B cell (primary cell): Measurements from ENCODE around the gene EFCAB9. TPM values are rescaled to one million over a fixed set of nuclear protein-coding genes. Genes with fewer than 3 reads are reported as not detected.

Source experiments
- ATAC-seq: fragments of 200-7000 bp; cut with Tn5 transposase; one replicate; pipeline ENCODE4 v1.10.0; 2021; ENCODE audit warnings: low read depth, mild to moderate bottlenecking, moderate number of reproducible peaks, moderate library complexity
- CTCF ChIA-PET: fragments of 350-600 bp; sonication (Branson Sonifier 250); formaldehyde crosslinking; loops from one replicate; lab custom pipeline; 2021; ENCODE audit warnings: antibody characterized with exemption, inconsistent platforms; lab: Charles Lee
- POLR2A ChIA-PET: fragments of 350-600 bp; sonication (Branson Sonifier 250); formaldehyde crosslinking; loops from one replicate; lab custom pipeline; 2021; ENCODE audit warnings: antibody characterized with exemption; lab: Charles Lee
- DNase-seq: peaks from one replicate; pipeline ENCODE4 v3.0.0; 2013
- H2AFZ ChIP-seq: 2 replicates; pipeline ENCODE4 v1.6.1; 2012; ENCODE audit warnings: mild to moderate bottlenecking, low read depth, low read length; ENCODE audit not compliant: insufficient read depth, poor library complexity, severe bottlenecking
- H3K27ac ChIP-seq, 2 donors: 1 replicate in 1 of 2; 2 replicates in 1 of 2; pipeline ENCODE4 v1.5.1; 2012 to 2013; ENCODE audit warnings: low read length in 2 of 2, mild to moderate bottlenecking in 2 of 2, moderate library complexity in 1 of 2
- H3K27me3 ChIP-seq, 4 experiments: fragments of 200-600 bp in 1 of 4; sonication (generic) in 1 of 4; replicated peaks in 1 of 4; 1 replicate in 2 of 4; 2 replicates in 2 of 4; pipeline versions ENCODE4 v1.6.1 to v1.7.0; 2013 to 2016; ENCODE audit warnings: low read length in 3 of 4, mild to moderate bottlenecking in 2 of 4, mixed read lengths in 1 of 4, moderate library complexity in 1 of 4; ENCODE audit not compliant: insufficient read depth in 4 of 4, control insufficient read depth in 3 of 4; ENCODE audit errors: control extremely low read depth in 1 of 4
- H3K36me3 ChIP-seq, 2 experiments: replicated peaks in 1 of 2; 1 replicate in 1 of 2; 2 replicates in 1 of 2; pipeline versions ENCODE4 v1.6.1 to v1.7.1; 2013; ENCODE audit warnings: low read length in 1 of 2; ENCODE audit not compliant: insufficient read depth in 2 of 2, control insufficient read depth in 1 of 2; ENCODE audit errors: control extremely low read depth in 1 of 2, extremely low read depth in 1 of 2
- H3K4me1 ChIP-seq, 2 donors: fragments of 200-600 bp in 1 of 2; sonication (generic) in 1 of 2; 1 replicate in 1 of 2; 2 replicates in 1 of 2; pipeline versions ENCODE4 v1.5.1 to v1.6.1; 2013 to 2017; ENCODE audit warnings: low read length in 2 of 2; ENCODE audit not compliant: control insufficient read depth in 2 of 2, insufficient read depth in 2 of 2
- H3K4me2 ChIP-seq: replicated peaks from 2 replicates; pipeline ENCODE3; 2012; ENCODE audit warnings: mild to moderate bottlenecking, low read depth, low read length; ENCODE audit not compliant: poor library complexity, severe bottlenecking
- H3K4me3 ChIP-seq, 5 experiments: fragments of 200-600 bp in 1 of 5; sonication (generic) in 1 of 5; 1 replicate in 3 of 5; 2 replicates in 2 of 5; pipeline versions ENCODE4 v1.5.1 to v1.7.0; 2011 to 2016; ENCODE audit warnings: low read length in 4 of 5, mild to moderate bottlenecking in 4 of 5, low read depth in 2 of 5, control low read depth in 1 of 5, moderate library complexity in 1 of 5; ENCODE audit not compliant: insufficient read depth in 1 of 5; ENCODE audit errors: control extremely low read depth in 1 of 5, extremely low read depth in 1 of 5
- H3K79me2 ChIP-seq: fragments of 200-600 bp; sonication (generic); one replicate; pipeline ENCODE4 v1.6.0; 2016; ENCODE audit warnings: low read length; ENCODE audit not compliant: control insufficient read depth, insufficient read depth
- H3K9ac ChIP-seq: fragments of 200-600 bp; sonication (generic); 2 replicates; pipeline ENCODE4 v1.6.1; 2017; ENCODE audit warnings: mild to moderate bottlenecking, low read length, moderate library complexity
- H3K9me3 ChIP-seq, 3 donors: one replicate each; pipeline versions ENCODE4 v1.6.1 to v1.7.1; 2013; ENCODE audit warnings: low read length in 2 of 3; ENCODE audit not compliant: control insufficient read depth in 2 of 3, insufficient read depth in 1 of 3; ENCODE audit errors: control extremely low read depth in 1 of 3
- H4K20me1 ChIP-seq: 2 replicates; pipeline ENCODE4 v1.6.0; 2012; ENCODE audit warnings: mild to moderate bottlenecking, low read length; ENCODE audit not compliant: insufficient read depth, control insufficient read depth, poor library complexity, severe bottlenecking
- H3K27ac Mint-ChIP-seq: one replicate; pipeline ENCODE4 v1.8.0; 2021; ENCODE audit warnings: mixed read lengths
- H3K27me3 Mint-ChIP-seq: one replicate; pipeline ENCODE4 v1.8.0; 2021; ENCODE audit warnings: mixed read lengths
- H3K4me1 Mint-ChIP-seq: one replicate; pipeline ENCODE4 v1.8.0; 2021; ENCODE audit warnings: mixed read lengths
- H3K4me3 Mint-ChIP-seq: one replicate; pipeline ENCODE4 v1.8.0; 2021; ENCODE audit warnings: mixed read lengths
- H3K9me3 Mint-ChIP-seq: one replicate; pipeline ENCODE4 v1.8.0; 2022; ENCODE audit warnings: mixed read lengths; ENCODE audit not compliant: insufficient read depth
- EZH2 ChIP-seq: IDR thresholded peaks from 2 replicates; pipeline ENCODE4 v1.6.1; 2012; ENCODE audit warnings: borderline replicate concordance, low read depth, mild to moderate bottlenecking, moderate library complexity, low read length; ENCODE audit not compliant: insufficient read depth, poor library complexity, severe bottlenecking
- WGBS: methylation state at CpG from one replicate; pipeline ENCODE4 v1.1.5; 2013; ENCODE audit warnings: missing lambda C conversion rate; ENCODE audit not compliant: insufficient coverage; 5-methylcytosine and 5-hydroxymethylcytosine counted together
- intact Hi-C: fragments of 100-400 bp; cut with micrococcal nuclease; formaldehyde crosslinking; loops from one replicate; pipeline ENCODE4 v1.10.0; 2022
- polyA plus RNA-seq: library from polyadenylated mRNA; depleted of rRNA; stranded (reverse); fragments of >200 nt; gene quantifications from 2 replicates; pipeline ENCODE4 v1.2.3, GENCODE V29; 2012
- total RNA-seq, 2 donors: library from RNA; stranded (reverse); fragments of 120-200 nt in 1 of 2; gene quantifications; 1 replicate in 1 of 2; 2 replicates in 1 of 2; pipeline versions ENCODE4 v1.2.3 to v1.2.4, GENCODE V29; 2013 to 2022
- TF ChIP-seq, protein P1 (sequence below): fragments of 200-600 bp; IDR thresholded peaks from one replicate; pipeline ENCODE4 v1.8.0; 2022; ENCODE audit warnings: antibody characterized with exemption, mild to moderate bottlenecking

The EFCAB9 gene
- total and polyA plus RNA-seq, 2 donors (not counting 1 experiment from before 2014, with no cell fraction given): not detected

GRCh38 chr5:172144931-172145869 lies 48.8 kb upstream of the EFCAB9 start:
- Histone ChIP-seq H3K4me2 (no peak overlapping the region), H3K9ac (no peak overlapping the region), H3K27ac (peak overlapping the region in 1 of 2 donors; percentile 55), H3K79me2 (peaks cover 97% of the 10 kb centered on the region), H3K4me1 (peaks cover 13 to 25% of the 10 kb centered on the region in 2 donors), H2AFZ (no peak overlapping the region), H3K9me3 (no peaks in the 10 kb centered on the region), H3K4me3 (no peak overlapping the region), H3K27me3 (no peaks in the 10 kb centered on the region), H3K36me3 (peaks cover 4 to 46% of the 10 kb centered on the region in 2 experiments), H4K20me1 (peaks cover 95% of the 10 kb centered on the region)
- no peak overlapping the region for H3K4me3 Mint-ChIP-seq
- ChIA-PET POLR2A (interaction anchor here (0.6 kb wide), 1 partner anchor 125 kb away, joined by 7 read pairs; no protein-coding TSS in a partner anchor), CTCF (interaction anchor here (0.7 kb wide), 1 partner anchor 12 kb away, joined by 3 read pairs; no protein-coding TSS in a partner anchor)
- H3K27ac Mint-ChIP-seq: peak overlapping the region; percentile 83
- no peak for DNase-seq
- TF ChIP-seq, protein P1, sequence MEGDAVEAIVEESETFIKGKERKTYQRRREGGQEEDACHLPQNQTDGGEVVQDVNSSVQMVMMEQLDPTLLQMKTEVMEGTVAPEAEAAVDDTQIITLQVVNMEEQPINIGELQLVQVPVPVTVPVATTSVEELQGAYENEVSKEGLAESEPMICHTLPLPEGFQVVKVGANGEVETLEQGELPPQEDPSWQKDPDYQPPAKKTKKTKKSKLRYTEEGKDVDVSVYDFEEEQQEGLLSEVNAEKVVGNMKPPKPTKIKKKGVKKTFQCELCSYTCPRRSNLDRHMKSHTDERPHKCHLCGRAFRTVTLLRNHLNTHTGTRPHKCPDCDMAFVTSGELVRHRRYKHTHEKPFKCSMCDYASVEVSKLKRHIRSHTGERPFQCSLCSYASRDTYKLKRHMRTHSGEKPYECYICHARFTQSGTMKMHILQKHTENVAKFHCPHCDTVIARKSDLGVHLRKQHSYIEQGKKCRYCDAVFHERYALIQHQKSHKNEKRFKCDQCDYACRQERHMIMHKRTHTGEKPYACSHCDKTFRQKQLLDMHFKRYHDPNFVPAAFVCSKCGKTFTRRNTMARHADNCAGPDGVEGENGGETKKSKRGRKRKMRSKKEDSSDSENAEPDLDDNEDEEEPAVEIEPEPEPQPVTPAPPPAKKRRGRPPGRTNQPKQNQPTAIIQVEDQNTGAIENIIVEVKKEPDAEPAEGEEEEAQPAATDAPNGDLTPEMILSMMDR: no peak
- no peak for TF ChIP-seq EZH2
- no peaks in the 10 kb centered on the region for H3K9me3 Mint-ChIP-seq
- no peak for ATAC-seq
- whole genome bisulfite sequencing: 90% methylated on average over 14 of the region's 15 CpGs
- H3K4me1 Mint-ChIP-seq: peaks cover 59% of the 10 kb centered on the region
- H3K27me3 Mint-ChIP-seq: no peaks in the 10 kb centered on the region
- intact Hi-C loops: no loop called here
